Activated CD8-positive, alpha-beta memory T cell treated with anti-CD3 and anti-CD28 coated beads, Interleukin-2, amount 50 U/mL, for 1 hour (primary cell): ENCODE data around the gene TXNDC2.

Experiments
- DNase-seq: peaks from one replicate; pipeline ENCODE4 v3.0.0-alpha.2; 2020; ENCODE audit errors: extremely low read depth

Gene TXNDC2

DNA sequence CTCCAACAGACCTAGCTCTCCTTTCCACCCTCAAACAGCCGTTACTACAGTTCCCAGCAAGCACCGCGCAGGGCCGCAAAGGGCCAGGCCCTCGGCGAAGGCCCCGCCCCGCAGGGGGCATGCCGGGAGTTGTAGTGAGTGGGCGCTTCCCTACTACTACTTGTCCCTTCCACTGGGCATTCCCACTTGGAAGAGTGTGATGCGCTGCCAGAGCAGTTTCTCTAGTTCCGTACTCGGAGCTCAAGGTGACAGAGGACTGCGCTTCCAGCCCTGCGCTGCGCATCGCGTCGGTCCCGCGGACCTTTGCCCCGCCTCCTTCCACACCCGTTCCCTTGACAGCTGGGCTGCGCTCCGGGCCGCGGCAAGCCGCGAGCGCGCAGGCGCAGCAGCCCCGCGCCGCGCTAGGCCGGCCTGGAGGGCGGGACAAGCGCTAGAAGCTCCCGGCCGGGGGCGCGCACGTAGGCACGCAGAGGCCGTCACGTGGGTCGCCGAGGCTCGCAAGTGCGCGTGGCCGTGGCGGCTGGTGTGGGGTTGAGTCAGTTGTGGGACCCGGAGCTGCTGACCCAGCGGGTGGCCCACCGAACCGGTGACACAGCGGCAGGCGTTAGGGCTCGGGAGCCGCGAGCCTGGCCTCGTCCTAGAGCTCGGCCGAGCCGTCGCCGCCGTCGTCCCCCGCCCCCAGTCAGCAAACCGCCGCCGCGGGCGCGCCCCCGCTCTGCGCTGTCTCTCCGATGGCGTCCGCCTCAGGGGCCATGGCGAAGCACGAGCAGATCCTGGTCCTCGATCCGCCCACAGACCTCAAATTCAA is 28.0 kb downstream of the TXNDC2 start, which contains the start of gene VAPA:
Gene VAPA (plus strand): TSS at position 491 of the 808 bp plus-strand sequence. CDS start 241 bp downstream, at position 732.
- DNase-seq = peak; percentile 70

DNA sequence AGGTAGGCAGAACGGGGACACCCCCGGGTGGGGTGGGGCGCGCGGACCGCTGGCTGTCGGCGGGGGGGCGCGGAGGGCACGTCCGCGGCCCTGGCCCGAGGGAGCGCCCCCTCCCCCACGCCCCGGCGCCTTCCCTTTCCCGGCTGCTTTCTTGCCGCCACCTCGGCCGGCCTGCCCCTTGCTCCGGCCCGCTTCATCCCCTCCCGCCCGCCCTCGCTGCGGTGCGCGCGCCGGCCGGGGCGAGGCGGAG is 28.5 kb downstream of the TXNDC2 start:
- DNase-seq = no peak

DNA sequence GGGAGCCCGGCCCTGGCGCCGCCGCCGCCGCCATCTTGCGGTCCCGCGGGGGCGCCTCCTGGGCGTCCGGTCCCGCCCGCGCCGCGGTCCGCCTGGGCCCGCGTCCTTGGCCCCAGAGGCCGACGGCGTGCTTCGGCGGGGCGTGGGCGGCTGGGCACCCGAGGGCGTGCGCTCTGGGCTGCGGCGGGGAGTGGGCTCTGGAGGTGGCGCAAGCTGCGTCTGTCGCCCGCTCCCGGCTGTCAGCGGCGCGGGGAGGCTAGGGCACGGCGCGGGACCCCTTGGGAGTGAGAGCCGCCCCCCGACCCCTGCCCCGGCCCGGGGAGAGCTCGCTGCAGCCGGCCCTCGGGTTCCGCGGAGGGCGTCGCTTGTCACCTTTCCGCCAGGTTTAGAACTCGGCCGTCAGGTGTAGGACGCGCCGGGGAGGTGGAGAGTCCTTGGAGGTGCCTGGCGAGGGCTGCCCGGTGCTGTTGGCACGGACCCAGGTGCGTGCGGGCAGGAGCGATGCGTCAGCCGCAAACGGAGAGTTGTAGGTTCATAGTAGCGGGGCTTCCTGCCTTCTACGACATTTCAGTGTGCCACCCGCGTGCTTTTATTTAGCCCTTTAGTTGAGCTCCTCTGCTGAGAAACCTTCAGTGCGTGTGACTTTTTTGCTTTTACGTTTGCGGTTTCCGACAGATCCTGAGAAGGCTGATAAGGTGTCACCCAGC is 29.0 kb downstream of the TXNDC2 start:
- peak; percentile 62 for DNase-seq

DNA sequence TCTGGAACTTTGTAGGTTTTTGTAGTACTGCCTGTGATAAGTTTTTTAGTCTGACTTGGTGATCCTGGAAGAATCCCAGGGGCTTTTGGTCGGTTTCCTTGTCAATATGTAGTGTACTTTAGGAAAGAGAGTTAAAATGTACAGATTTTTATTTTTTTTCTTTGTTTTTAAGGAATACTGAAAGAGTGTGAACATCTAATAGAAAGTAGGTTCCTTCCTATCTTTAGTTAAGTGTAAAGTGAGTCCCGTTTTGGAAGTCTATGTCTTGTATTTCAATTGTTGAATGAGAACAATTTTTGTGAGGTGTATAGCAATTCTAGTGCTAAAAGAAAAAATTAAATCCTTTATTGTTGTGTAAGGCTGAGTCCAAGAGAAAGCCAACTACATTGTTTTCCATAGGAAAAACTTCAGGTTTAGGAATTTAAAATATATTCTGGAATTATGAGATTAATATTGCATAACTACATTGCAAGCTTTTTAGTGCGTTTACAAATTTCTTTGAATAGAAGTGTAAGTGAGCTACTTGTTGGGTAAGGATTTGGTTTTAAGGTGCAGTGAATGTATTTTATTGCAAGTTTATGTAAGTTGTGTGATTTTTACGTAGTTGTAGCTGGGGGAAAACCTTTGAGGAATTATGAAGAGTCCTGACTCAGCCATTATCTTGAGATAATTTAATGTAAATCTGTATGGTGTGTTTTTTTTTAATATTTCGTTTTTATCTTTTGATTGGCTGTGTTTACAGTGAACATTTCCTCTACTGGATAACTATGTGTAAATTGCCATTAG is 29.7 kb downstream of the TXNDC2 start:
- DNase-seq = no peak

- no peak for DNase-seq
Measured at GRCh38 chr18:9916077-9916639, 30.4 kb downstream of the TXNDC2 start.

- DNase-seq = no peak
Measured at GRCh38 chr18:9916808-9917207, 31.0 kb downstream of the TXNDC2 start.

- DNase-seq = no peak
Measured at GRCh38 chr18:9918016-9918680, 32.4 kb downstream of the TXNDC2 start.

DNA sequence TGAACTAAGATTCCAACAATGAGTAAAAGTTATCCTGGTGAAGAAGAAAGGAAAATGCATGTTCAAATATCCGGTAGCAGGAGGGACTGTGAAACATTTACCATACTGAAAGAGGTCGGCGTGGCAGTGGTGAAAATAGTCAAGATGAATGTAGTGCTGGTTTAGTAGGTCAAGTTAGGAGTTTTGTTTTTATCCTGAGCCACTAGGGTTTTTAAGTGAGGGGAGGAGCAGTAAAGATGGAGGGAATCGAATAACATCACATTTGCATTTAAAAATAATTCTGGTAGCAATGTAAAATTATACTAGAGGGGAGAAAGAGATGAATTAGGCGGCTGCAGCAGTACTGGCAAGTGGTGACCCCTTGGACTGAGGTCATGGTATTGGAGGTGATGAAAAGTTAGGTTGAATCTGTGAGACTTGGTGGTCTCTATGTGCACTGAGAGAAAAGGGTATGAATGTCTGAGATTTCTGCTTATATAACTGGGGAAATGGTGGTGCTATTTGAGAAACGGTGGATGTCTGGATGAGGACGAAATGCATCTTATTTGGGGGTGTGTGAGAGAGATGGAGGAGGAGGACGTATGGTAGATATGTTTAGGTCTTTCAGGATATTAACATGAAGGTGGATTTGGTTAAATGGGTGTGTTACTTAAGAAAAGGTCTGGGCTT is 33.9 kb downstream of the TXNDC2 start:
- DNase-seq = no peak

DNA sequence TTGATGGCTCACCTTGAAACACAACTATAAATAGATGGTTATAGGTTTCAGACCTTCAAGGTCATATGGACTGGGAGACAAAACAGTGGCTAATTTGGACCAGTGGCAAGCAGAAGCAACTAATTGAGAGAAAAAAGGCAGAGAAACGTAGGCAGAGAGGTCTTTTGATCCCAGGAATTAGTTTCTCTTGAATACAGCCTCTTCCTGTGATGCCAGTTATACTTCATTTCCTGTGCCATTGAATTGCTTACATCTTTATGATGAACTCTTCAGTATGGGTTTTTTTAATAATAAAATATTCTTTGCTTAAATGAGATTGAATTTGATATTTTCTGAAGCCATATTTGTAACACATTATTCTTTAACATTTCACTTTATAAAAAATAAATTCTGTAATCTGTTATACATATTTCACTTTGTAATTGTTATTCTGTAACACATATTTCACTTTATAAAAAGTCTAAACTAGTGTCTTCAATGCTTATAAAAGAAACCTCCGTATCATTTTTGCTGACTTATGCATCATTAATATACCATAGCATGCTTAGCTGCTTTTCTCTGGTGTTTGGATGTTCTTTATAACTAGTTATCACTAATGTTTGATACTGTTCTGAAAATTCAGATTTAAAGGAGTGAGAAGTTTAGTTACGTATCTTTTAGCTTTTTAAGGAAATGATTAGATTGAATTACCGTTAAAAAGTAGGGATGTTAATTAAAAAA is 37.0 kb downstream of the TXNDC2 start:
- DNase-seq = no peak

DNA sequence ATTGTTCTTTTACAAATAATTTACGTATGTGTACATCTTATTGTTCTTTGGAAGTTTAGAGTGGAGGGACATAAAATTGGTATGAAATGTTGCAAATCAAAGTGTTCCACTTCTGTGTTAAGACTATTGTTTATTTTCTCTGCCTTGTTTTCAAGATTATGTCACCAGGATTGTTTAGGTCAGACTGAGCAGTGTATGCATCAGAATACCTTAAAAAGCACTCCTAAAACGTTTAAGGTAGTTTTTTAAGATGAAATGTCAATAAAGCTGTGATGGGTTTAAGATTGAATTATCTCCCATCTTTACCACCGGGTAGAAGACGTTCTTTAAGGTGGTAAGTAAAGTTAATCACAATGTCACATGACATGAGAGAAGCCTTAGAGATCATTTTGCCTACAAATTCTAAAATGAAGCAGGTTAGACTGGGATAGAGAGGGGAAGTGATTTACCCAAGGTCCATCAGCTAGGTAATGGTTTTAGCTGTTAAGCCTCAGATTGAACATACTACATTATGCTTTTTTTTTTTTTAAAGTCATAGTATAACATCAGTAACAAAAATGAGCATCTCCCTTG is 38.7 kb downstream of the TXNDC2 start:
- DNase-seq = no peak

GRCh38 chr18:9925369-9925768 is 39.6 kb downstream of the TXNDC2 start:
- no peak for DNase-seq

GRCh38 chr18:9925795-9926194 is 40.0 kb downstream of the TXNDC2 start:
- DNase-seq = no peak

DNA sequence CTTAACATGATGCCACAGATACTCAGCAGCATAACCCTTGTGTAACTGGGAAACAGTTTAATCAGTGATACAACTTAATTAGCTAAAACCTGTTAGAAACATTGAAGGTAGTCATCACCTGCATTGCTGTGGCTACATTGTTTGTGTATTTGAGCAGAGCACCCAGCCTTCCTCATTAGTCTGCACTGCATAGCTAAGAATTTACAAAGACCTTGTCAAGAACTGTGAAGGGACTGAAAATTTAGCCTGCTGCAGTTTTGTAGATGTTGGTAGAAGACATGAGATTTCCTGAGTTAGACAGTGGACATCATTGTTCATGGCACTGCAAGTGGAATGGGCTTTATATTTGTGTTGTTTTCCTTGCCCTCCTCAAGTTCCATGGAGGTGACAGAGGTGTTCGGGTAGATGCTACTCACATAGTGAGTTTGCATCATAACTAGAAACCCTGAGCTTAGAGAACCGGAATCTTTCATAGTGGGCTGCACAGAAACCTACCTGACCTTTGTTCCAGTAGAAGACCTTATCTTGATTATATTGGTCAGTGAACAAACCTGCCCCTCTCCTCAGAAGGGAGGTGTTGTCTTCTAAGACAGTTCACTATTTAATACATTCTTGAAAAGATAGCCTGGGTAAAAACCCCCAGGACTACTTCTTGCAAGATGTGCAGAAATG is 40.6 kb downstream of the TXNDC2 start:
- no peak for DNase-seq

DNA sequence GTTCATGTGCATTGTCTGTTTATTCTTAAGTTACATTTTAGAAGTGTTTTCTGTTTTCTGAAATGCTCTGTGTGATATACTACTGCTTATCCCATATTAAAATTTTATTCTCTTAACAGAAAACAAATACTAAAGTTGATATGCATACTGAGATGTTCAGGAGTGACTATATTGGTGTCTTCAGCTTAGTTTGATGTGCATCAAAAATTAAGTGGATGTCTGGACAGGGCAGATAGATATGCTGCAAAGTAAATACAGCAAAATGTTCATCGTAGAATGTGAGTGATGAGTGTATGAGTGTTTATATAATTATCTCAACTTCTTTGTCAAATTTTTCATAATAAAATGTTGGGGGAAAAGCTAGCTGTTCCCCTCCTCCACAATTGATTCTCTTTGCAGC is 41.2 kb downstream of the TXNDC2 start:
- DNase-seq = no peak

DNA sequence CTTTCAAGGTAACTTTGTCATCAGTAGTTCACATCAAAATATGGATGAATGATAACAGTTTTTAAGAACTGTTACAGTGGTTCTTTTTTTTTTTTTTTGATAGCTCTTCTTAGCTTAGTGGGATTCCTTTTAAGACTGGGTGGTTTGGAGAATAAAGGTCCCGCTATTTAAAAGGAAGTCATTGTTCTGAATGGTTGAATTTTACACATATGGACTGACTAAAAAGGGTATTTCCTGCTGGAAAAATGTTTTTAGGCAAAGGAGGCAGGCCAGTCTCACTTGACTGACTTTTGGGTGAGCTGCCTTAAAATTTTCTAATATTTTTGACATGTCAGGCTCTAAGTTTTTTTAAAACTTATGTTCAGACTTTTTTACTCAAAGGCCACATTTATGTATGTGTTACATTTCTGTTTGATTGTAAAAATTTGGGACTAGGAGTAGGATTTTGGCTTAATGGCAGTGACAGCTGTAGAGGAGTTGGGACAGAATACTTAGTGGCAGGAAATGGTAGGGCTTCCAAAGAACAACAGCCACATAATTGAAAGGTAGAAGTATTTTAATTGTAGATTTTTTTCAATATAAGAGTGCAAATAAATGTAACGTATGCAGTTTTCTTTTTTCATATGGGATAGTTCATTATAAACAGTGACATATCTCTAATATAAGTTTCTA is 41.8 kb downstream of the TXNDC2 start:
- DNase-seq = no peak

DNA sequence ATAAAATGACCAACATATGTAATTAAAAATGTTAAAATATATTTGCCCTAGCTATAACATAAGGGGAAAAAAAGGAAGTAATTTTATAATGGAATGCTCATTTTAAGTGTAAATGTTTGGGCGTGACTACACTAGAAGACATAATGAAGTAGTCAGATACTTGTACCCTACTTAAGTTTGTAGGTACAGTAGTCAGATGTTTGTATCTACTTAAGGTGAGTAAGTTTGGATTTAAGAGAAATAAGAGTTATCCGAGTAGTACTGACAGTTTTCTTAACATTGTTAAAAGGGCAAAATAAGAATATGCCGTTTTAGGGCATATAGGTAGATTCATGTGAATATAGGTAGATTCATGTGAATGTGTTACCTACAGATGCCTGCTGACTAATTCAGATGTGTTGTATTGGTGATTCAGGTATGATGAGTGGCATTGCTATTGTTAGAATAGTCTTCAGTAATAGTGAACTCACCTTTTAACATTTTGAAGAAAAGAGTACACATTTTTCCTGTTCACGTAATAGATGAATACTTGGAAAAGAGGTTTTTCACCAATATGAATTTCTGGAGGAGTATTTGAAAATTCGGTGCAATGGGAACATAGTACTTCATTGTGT is 43.0 kb downstream of the TXNDC2 start:
- no peak for DNase-seq

GRCh38 chr18:9930299-9930884 is 44.6 kb downstream of the TXNDC2 start:
- no peak for DNase-seq

GRCh38 chr18:9931146-9931545 is 45.4 kb downstream of the TXNDC2 start:
- DNase-seq = no peak
